AG09319 (cell line): ENCODE data around the gene SYT17.

Source experiments
- DNase-seq: peaks from one replicate; pipeline ENCODE4 v3.0.0-alpha.2; 2010; ENCODE audit warnings: low read depth; ENCODE audit errors: extremely low read depth
- CTCF ChIP-seq: IDR thresholded peaks from 2 replicates; pipeline ENCODE4 v1.5.1; 2011; ENCODE audit warnings: low read depth, mild to moderate bottlenecking, inconsistent platforms, low read length, moderate library complexity

The SYT17 gene

GRCh38 chr16:19289811-19290485, 121.9 kb downstream of the SYT17 start:
- no peak for DNase-seq
- TF ChIP-seq CTCF = no peak

- no peak for DNase-seq
- TF ChIP-seq CTCF = no peak
These were observed 122.8 kb downstream of the SYT17 start for GRCh38 chr16:19290860-19291259.

GRCh38 chr16:19291475-19291874, 123.4 kb downstream of the SYT17 start:
- no peak for DNase-seq
- TF ChIP-seq CTCF = no peak

GRCh38 chr16:19292186-19292585, 124.1 kb downstream of the SYT17 start:
- TF ChIP-seq CTCF = no peak
- no peak for DNase-seq

- no peak for TF ChIP-seq CTCF
These were observed 126.2 kb downstream of the SYT17 start for GRCh38 chr16:19294156-19294649.

GRCh38 chr16:19295393-19295792, 127.4 kb downstream of the SYT17 start:
- DNase-seq = no peak
- TF ChIP-seq CTCF = no peak

More at GRCh38 chr16:19294156-19294649, 126.2 kb downstream of the SYT17 start:
- no peak for DNase-seq

- TF ChIP-seq CTCF = no peak
- DNase-seq = no peak
These were observed 129.4 kb downstream of the SYT17 start for GRCh38 chr16:19297454-19297853.
